Measurements from ENCODE around the gene PACS1.

Gene PACS1

GRCh38 chr11:66288671-66289547 is 218.8 kb downstream of the PACS1 start, which contains the start of gene YIF1A:
TSS of gene YIF1A (minus strand) at chr11:66289143. CDS start at chr11:66288985, 158 bp downstream.
- peak; percentile 97 for DNase-seq (ENCODE audit: low read depth in 2 of 2)

DNA sequence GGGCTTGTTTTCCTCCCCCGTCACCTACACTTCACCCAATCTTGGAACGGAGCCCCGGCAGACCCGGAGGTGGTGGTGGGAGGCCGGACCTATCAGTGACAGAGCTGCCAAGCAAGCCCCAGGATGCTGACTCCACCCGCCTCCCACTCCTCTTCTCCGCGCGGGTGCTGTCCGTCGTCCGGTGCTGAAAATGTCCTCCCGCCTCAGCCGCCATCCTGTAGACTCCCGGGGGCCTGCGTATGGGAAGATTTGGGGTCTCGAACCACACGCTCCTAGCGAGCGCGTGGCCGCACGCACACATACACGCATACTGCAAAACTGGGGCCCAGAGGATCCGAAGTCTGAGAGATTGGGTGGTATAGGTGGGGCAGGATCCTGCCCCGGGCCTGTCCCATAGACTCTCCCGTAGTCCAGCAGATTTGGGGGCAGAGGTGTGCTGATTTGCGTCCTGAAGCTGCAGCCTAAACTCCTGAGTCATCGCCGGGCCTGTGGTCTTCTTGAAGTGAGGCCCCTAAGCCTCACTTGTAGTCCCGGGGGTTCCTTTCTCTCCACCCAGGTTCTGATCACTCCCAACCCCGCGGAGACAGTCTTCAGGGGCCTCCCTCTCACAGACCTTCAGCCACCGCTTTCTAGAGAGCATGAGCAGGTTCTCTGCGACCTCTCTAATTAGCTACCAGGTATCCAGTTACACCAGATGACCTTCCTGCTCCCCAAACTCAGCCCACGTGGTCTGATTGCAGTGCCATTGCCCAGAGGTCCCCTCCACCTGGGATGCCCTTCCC is 219.7 kb downstream of the PACS1 start:
- DNase-seq (ENCODE audit: low read depth in 2 of 2) = peak; percentile 77 to 80

- DNase-seq (ENCODE audit: low read depth in 2 of 2) = no peak
Observed at GRCh38 chr11:66290330-66290621, 220.2 kb downstream of the PACS1 start.

- DNase-seq (ENCODE audit: low read depth in 2 of 2) = no peak
Observed at GRCh38 chr11:66291303-66291705, 221.2 kb downstream of the PACS1 start.

DNA sequence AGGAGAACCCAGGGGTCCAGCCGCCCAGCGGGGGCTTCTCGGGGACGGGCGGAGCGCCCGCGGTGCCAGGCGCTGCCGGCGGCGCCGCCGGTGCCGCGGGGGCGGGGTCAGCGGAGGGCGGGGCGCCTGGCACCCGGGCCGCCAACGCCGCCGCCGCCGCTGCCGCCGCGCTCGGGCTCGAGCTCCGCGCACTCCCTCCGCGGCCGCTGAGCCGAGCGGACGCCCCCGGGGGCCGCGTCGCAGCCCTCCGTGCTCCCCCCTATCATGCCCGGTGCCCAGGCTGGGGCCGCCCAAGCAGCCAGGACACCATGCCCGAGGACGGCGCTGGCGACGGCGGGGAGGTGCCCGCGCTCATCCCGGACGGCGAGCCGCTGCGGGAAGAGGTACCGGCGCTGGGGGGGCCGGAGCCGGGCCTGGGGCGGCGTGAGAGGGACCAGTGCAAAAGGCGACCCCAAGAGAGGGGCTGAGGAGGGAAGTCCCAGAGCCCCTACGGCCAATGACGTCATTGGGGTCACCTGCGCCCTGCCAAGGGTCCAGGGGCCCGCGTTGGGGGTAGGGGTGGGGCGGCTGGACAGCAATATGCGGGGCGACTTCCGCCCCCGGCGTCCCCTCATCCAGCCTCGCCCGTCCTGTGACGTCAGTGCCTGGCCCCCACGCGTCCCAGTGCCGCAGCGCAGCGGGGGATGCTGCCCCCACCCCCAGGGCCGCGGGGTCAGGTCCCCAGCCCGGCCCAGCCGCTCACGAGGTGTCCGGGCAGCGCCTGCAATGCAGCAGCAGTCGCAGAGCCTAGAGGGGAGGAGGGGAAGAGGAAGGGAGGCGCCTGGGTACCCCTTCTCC is 221.9 kb downstream of the PACS1 start, which contains the start of gene TMEM151A:
Gene TMEM151A (plus strand): TSS at position 189 of the 837 bp plus-strand sequence. CDS start 120 bp downstream, at position 309.
- DNase-seq (ENCODE audit: low read depth in 2 of 2) = no peak

- DNase-seq (ENCODE audit: low read depth in 2 of 2) = no peak
Observed at GRCh38 chr11:66292543-66293332, 222.7 kb downstream of the PACS1 start.

DNA sequence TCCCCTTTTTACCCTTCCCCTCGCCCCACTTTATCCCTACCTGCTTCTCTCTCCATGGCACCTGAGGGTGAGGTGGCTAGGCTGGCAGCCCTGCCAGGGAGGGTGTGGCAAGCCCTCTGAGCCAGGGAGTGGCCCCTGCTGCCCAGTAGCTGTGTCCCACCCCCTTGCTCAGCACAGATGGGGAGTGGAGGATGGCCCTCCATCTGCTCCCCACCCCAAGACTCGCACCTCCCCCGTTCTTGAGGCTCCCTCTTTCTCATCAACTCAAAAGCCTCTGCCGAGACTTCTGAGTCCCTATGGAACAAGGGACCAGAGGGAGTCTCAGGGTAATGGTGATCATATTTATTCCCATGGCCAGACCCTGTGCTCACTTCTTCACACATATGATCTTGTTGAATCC is 223.3 kb downstream of the PACS1 start:
- no peak for DNase-seq (ENCODE audit: low read depth in 2 of 2)

DNA sequence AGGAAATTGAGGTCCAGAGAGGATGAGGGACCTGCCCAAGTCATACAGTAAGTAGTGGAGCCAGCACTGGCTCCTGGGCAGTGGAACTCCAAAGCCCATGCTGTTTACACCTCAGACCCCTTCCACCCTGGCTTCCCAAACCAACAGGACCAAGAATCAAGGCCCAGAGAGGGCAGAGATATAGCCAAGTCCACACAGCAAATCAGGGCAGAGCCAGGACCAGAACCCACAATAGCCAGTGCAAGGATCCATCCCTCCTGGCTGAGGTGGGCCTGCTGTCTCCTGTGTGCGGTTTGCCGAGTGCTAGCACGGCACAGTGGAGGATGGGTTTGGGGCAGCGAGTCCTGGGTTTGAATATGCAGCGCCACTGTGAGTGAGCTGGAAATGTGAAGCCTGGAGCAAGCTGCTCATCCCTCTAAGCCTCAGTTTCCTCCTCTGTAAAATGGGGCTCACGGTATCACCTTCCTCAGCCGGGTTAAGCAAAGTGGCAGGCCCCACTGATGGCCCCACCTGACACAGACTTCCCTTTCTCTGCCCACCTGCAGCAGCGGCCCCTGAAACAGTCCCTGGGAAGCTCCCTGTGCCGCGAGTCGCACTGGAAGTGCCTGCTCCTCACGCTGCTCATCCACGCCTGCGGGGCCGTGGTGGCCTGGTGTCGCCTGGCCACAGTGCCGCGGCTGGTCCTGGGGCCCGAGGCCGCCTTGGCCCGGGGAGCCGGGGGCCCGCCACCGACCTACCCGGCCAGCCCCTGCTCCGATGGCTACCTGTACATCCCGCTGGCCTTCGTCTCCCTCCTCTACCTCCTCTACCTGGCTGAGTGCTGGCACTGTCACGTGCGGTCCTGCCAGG is 223.9 kb downstream of the PACS1 start:
- DNase-seq (ENCODE audit: low read depth in 2 of 2) = no peak
